Esophagus squamous epithelium (tissue), 4 donors: ENCODE measurements around the gene KDM4C.

Source experiments
- POLR2A ChIP-seq, 4 donors: fragments of 450-650 bp; IDR thresholded peaks; one replicate each; pipeline ENCODE4 v1.6.1; 2017; ENCODE audit warnings: antibody characterized with exemption in 4 of 4, mild to moderate bottlenecking in 4 of 4, moderate library complexity in 3 of 4
- TF ChIP-seq, protein P1 (sequence below), 6 experiments: fragments of 450-650 bp in 4 of 6; fragments of 200-600 bp in 2 of 6; sonication (generic) in 2 of 6; IDR thresholded peaks; one replicate each; pipeline ENCODE4 v1.5.1; 2016 to 2019; ENCODE audit warnings: antibody characterized with exemption in 6 of 6, mild to moderate bottlenecking in 4 of 6, moderate library complexity in 4 of 6

DNA sequence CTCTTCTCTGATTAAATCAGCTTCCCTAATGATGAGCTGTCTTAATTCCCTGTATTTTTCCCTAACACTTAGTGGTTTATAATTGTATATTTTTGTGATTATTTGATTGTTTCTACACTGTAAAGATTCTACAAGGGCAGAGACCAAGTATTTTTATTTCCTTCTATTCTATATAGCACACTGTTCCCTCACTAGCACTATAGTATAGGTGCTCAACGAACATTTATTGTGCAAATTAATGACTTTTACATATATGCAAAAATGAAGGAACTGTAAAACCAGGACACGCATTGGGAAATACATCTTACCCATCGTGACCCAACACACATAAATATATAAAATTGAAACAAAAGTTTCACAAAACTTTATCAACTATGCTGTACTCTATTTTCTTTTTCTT, 7.6 kb downstream of the KDM4C start:
- TF ChIP-seq, protein P1, sequence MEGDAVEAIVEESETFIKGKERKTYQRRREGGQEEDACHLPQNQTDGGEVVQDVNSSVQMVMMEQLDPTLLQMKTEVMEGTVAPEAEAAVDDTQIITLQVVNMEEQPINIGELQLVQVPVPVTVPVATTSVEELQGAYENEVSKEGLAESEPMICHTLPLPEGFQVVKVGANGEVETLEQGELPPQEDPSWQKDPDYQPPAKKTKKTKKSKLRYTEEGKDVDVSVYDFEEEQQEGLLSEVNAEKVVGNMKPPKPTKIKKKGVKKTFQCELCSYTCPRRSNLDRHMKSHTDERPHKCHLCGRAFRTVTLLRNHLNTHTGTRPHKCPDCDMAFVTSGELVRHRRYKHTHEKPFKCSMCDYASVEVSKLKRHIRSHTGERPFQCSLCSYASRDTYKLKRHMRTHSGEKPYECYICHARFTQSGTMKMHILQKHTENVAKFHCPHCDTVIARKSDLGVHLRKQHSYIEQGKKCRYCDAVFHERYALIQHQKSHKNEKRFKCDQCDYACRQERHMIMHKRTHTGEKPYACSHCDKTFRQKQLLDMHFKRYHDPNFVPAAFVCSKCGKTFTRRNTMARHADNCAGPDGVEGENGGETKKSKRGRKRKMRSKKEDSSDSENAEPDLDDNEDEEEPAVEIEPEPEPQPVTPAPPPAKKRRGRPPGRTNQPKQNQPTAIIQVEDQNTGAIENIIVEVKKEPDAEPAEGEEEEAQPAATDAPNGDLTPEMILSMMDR (IDR thresholded peaks at IDR 0.05), result no peak
- no peak for TF ChIP-seq POLR2A (IDR thresholded peaks at IDR 0.05)
